CD4-positive, CD25-positive, alpha-beta regulatory T cell (primary cell): ENCODE data around the gene SH3TC1. TPM values are rescaled to one million over a fixed set of nuclear protein-coding genes. Genes with fewer than 3 reads are reported as not detected.

ENCODE experiments used
- ATAC-seq, 2 donors: fragments of 150-1000 bp; cut with Tn5 transposase; one replicate each; pipeline ENCODE4 v1.10.0; 2021; ENCODE audit warnings: low read depth in 2 of 2, moderate number of reproducible peaks in 2 of 2, moderate library complexity in 1 of 2
- DNase-seq, 3 donors: peaks; one replicate each; pipeline versions ENCODE4 v3.0.0 to v3.0.0-alpha.2; 2012 to 2022; ENCODE audit warnings: mixed read lengths in 1 of 3
- H3K27ac ChIP-seq: one replicate; pipeline ENCODE4 v1.7.0; 2013; ENCODE audit warnings: mild to moderate bottlenecking, low read length; ENCODE audit not compliant: insufficient read depth, poor library complexity, severe bottlenecking
- H3K27me3 ChIP-seq: one replicate; pipeline ENCODE4 v1.7.0; 2013; ENCODE audit warnings: low read length; ENCODE audit not compliant: control insufficient read depth, insufficient read depth
- H3K36me3 ChIP-seq: one replicate; pipeline ENCODE4 v1.7.0; 2013; ENCODE audit warnings: mild to moderate bottlenecking, low read length, moderate library complexity; ENCODE audit not compliant: control insufficient read depth, insufficient read depth
- H3K4me1 ChIP-seq: 2 replicates; pipeline ENCODE4 v1.7.0; 2013; ENCODE audit warnings: mild to moderate bottlenecking, low read length; ENCODE audit not compliant: insufficient read depth, control insufficient read depth, poor library complexity, severe bottlenecking
- H3K4me3 ChIP-seq: one replicate; pipeline ENCODE4 v1.7.0; 2013; ENCODE audit warnings: low read depth, mild to moderate bottlenecking, low read length, moderate library complexity
- H3K9me3 ChIP-seq, 2 experiments: 1 replicate in 1 of 2; 2 replicates in 1 of 2; pipeline ENCODE4 v1.7.0; 2013; ENCODE audit warnings: low read length in 2 of 2, mild to moderate bottlenecking in 1 of 2, moderate library complexity in 1 of 2; ENCODE audit not compliant: control insufficient read depth in 2 of 2
- H3K27ac Mint-ChIP-seq, 3 donors: one replicate each; pipeline ENCODE4 v1.8.0; 2020 to 2022; ENCODE audit warnings: mild to moderate bottlenecking in 3 of 3, mixed read lengths in 3 of 3, moderate library complexity in 2 of 3
- H3K27me3 Mint-ChIP-seq: one replicate; pipeline ENCODE4 v1.8.0; 2022; ENCODE audit warnings: mild to moderate bottlenecking, mixed read lengths
- H3K36me3 Mint-ChIP-seq: one replicate; pipeline ENCODE4 v1.8.0; 2020; ENCODE audit warnings: mixed read lengths
- H3K4me1 Mint-ChIP-seq, 4 donors: one replicate each; pipeline ENCODE4 v1.8.0; 2020 to 2022; ENCODE audit warnings: mixed read lengths in 4 of 4, mild to moderate bottlenecking in 1 of 4
- H3K4me3 Mint-ChIP-seq, 4 donors: one replicate each; pipeline ENCODE4 v1.8.0; 2020 to 2022; ENCODE audit warnings: mild to moderate bottlenecking in 4 of 4, mixed read lengths in 4 of 4, moderate library complexity in 3 of 4
- H3K9me3 Mint-ChIP-seq, 7 donors: one replicate each; pipeline ENCODE4 v1.8.0; 2020 to 2022; ENCODE audit warnings: mixed read lengths in 7 of 7, mild to moderate bottlenecking in 3 of 7, moderate library complexity in 2 of 7
- polyA plus RNA-seq, 4 donors: library from polyadenylated mRNA; unstranded; fragments of 300-500 nt; fragmentation: Illumina TruSeq; gene quantifications; one replicate each; pipeline ENCODE4 v1.2.3, GENCODE V29; 2021
- total RNA-seq: library from RNA; stranded (reverse); gene quantifications from one replicate; pipeline ENCODE4 v1.2.3, GENCODE V29; 2022

SH3TC1 gene
- total and polyA plus RNA-seq, 5 donors from 2014 or later, result 10.6 to 125 (median 15.4) TPM

DNA sequence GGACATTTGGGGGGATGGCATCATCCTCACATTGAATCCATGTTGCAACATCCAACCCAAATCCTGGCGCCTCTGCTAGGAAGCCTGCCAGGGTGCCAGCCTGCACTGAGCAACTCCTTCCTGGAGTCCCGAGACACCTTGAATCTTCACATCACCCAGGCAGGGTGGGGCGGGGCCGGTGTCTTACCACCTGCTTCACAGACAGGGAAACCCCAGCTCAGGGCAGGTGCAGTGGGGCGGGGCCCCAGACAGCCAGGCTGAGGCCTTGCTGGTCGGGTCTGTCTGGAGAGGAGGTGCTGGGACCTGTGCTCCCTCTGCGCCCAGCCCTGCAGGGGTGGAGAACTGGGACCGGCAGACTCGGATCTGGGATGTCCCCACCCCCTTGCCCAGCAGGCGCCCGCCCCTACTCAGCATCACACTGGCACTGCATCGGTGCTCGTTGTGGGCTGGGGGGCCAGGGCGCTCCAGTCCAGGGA is 39.0 kb downstream of the SH3TC1 start:
- Mint-ChIP-seq H3K36me3 (peaks cover 5% of the 10 kb centered on the region), H3K4me3 (no peak overlapping the region), H3K9me3 (no peaks in the 10 kb centered on the region), H3K27ac (no peak overlapping the region), H3K27me3 (peaks cover 4% of the 10 kb centered on the region), H3K4me1 (peaks cover 0 to 15% (median 4%) of the 10 kb centered on the region in 4 donors)
- ATAC-seq (peak in 1 of 2 donors; percentile 22), DNase-seq (peak in 1 of 3 donors; percentile 31)
- H3K27me3 ChIP-seq, result no peaks in the 10 kb centered on the region
- no peaks in the 10 kb centered on the region for H3K9me3 ChIP-seq
- H3K4me1 ChIP-seq, result peaks cover 9% of the 10 kb centered on the region
- H3K36me3 ChIP-seq, result peaks cover 20% of the 10 kb centered on the region
- no peak overlapping the region for H3K4me3 ChIP-seq
- no peak overlapping the region for H3K27ac ChIP-seq

DNA sequence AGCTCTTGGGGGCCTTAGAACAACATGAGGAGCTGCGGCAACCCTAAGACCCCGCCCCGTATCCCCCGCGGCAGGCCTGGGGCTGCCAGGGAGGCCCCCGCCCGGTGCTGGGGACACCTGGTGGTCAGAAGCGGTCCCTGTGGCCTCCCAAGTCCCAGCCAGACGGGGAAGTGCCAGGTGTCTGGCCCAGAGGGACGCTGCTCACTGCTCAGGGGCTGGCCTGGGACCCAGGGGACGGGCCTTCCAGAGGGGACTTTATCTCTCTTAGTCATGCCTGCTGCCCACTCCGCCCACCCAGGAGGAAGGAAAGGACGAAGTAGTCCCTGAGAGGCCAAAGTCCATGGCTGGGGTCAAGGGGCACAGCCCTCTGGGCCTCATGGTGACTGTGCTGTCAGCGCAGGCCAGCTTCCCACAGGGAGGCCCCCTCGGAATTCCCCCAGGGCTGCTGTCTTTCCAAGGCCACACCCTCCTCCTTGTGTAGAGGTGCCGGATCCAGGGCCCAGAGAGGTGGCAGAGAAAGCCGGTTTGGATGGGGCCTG is 39.5 kb downstream of the SH3TC1 start:
- H3K36me3 ChIP-seq, result peaks cover 15% of the 10 kb centered on the region
- Mint-ChIP-seq H3K36me3 (peaks cover 5% of the 10 kb centered on the region), H3K27me3 (peaks cover 4% of the 10 kb centered on the region), H3K9me3 (no peaks in the 10 kb centered on the region), H3K4me1 (peaks cover 0 to 15% (median 4%) of the 10 kb centered on the region in 4 donors), H3K27ac (no peak overlapping the region), H3K4me3 (no peak overlapping the region)
- no peak for DNase-seq
- no peak overlapping the region for H3K4me3 ChIP-seq
- no peaks in the 10 kb centered on the region for H3K9me3 ChIP-seq
- no peaks in the 10 kb centered on the region for H3K27me3 ChIP-seq
- H3K27ac ChIP-seq, result no peak overlapping the region
- peaks cover 9% of the 10 kb centered on the region for H3K4me1 ChIP-seq
- no peak for ATAC-seq

DNA sequence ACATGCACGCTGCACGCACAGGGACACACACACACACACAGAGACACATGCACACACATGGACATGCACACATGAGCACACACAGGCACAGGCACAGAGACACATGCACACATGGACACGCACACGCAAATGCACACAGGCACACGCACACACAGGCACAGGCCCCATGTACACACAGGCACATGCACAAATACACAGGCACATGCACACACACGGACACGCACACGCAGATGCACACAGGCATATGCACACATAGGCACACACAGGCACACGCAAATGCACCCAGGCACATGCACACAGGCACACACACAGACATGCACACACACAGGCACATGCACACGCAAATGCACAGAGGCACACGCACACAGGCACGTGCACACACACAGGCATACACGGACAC is 40.1 kb downstream of the SH3TC1 start:
- H3K27ac Mint-ChIP-seq, result peak overlapping the region in 1 of 3 donors; percentile 45
- Histone ChIP-seq H3K27ac (no peak overlapping the region), H3K4me1 (peaks cover 9% of the 10 kb centered on the region), H3K9me3 (no peaks in the 10 kb centered on the region), H3K27me3 (no peaks in the 10 kb centered on the region), H3K36me3 (peaks cover 9% of the 10 kb centered on the region), H3K4me3 (no peak overlapping the region)
- H3K27me3 Mint-ChIP-seq, result peaks cover 4% of the 10 kb centered on the region
- H3K4me1 Mint-ChIP-seq, result peaks cover 0 to 15% (median 4%) of the 10 kb centered on the region in 4 donors
- DNase-seq (no peak), ATAC-seq (no peak)
- H3K4me3 Mint-ChIP-seq, result peak overlapping the region in 1 of 4 donors; percentile 38
- H3K36me3 Mint-ChIP-seq, result peaks cover 5% of the 10 kb centered on the region
- no peaks in the 10 kb centered on the region for H3K9me3 Mint-ChIP-seq

DNA sequence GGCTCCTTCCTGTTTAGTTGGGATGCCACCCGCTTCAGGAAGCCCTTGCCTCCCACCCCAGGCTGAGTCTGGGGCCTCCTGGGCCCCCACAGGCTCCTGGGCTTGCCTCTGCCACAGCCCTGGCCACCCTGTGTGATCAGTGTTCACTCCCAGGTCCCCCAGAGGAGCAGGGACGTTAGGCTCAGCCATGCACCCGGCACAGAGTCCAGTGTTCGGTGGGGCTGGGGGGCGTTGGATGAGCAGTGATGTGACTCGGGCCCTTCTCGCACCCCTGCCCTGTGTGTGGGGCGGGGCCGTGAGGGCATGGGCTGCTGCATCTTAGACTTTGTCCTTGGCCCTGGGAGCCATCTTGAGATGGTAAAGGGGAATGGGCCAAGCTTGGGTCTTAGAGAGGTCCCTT is 40.6 kb downstream of the SH3TC1 start:
- Mint-ChIP-seq H3K36me3 (peaks cover 5% of the 10 kb centered on the region), H3K27me3 (peaks cover 4% of the 10 kb centered on the region), H3K27ac (no peak overlapping the region)

GRCh38 chr4:8240211-8241041 is 41.3 kb downstream of the SH3TC1 start:
- Histone ChIP-seq H3K9me3 (no peaks in the 10 kb centered on the region), H3K36me3 (peaks cover 3% of the 10 kb centered on the region), H3K27me3 (no peaks in the 10 kb centered on the region), H3K27ac (no peak overlapping the region), H3K4me3 (no peak overlapping the region), H3K4me1 (peaks cover 9% of the 10 kb centered on the region)
- Mint-ChIP-seq H3K9me3 (no peaks in the 10 kb centered on the region), H3K36me3 (peaks cover 5% of the 10 kb centered on the region), H3K27ac (no peak overlapping the region), H3K4me3 (peak overlapping the region in 1 of 4 donors; percentile 15), H3K4me1 (peaks cover 0 to 11% (median 4%) of the 10 kb centered on the region in 4 donors), H3K27me3 (no peaks in the 10 kb centered on the region)
- ATAC-seq, result no peak
- no peak for DNase-seq

More for the DNA sequence above, 40.6 kb downstream of the SH3TC1 start:
- no peak for DNase-seq
- Histone ChIP-seq H3K4me1 (peaks cover 9% of the 10 kb centered on the region), H3K27me3 (no peaks in the 10 kb centered on the region), H3K36me3 (peaks cover 5% of the 10 kb centered on the region), H3K4me3 (no peak overlapping the region), H3K27ac (no peak overlapping the region), H3K9me3 (no peaks in the 10 kb centered on the region)
- ATAC-seq, result no peak
- Mint-ChIP-seq H3K9me3 (no peaks in the 10 kb centered on the region), H3K4me1 (peaks cover 0 to 14% (median 4%) of the 10 kb centered on the region in 4 donors), H3K4me3 (no peak overlapping the region)

- Histone ChIP-seq H3K4me1 (peaks cover 9% of the 10 kb centered on the region), H3K36me3 (peaks cover 3% of the 10 kb centered on the region), H3K4me3 (no peak overlapping the region), H3K27ac (peak overlapping the region; percentile 14), H3K27me3 (no peaks in the 10 kb centered on the region), H3K9me3 (no peaks in the 10 kb centered on the region)
- peaks cover 0 to 1% (median 0%) of the 10 kb centered on the region in 7 donors for H3K9me3 Mint-ChIP-seq
- H3K4me3 Mint-ChIP-seq, result no peak overlapping the region
- DNase-seq (no peak), ATAC-seq (no peak)
- peaks cover 0 to 11% (median 4%) of the 10 kb centered on the region in 4 donors for H3K4me1 Mint-ChIP-seq
- H3K27ac Mint-ChIP-seq, result no peak overlapping the region
- H3K27me3 Mint-ChIP-seq, result no peaks in the 10 kb centered on the region
- peaks cover 5% of the 10 kb centered on the region for H3K36me3 Mint-ChIP-seq
Observed at GRCh38 chr4:8241211-8241779, 42.2 kb downstream of the SH3TC1 start.

DNA sequence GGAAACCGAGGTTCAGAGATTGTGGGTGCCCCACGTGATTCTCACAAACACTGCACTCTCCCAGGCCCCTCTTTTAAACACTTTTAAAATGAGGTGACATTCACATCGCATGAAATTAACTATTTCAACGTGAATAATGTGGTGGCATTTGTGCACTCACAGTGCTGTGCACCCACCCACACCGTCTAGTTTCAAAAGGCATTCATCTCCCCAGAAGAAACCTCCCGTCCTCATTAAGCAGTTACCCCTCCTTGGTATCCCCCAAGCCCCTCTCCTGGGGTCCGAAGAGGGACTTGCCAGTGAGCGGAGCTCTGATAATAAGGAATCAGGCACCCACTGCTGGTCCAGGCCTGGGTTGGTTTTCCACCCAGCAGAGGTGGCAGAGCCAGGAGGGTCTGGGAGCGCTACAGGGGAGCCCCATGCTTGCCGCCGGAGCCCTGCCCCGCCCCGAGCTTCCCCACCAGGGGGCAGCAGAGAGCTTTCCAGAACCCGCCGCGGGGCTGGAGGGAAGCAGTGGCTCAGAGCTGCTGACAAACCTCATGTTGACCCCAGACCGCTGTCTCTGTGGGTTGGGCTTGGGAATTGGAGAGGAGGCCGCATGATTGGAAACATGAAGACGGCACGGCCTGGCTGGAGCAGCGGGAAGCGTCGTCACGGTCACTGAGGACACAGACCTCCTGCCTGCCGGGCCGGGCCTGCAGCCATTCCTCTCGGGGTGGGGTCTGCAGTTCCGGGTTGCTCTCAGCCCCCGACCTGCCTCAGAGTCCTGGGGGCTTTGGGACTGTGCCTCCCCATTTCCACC is 43.0 kb downstream of the SH3TC1 start:
- H3K4me1 Mint-ChIP-seq, result peaks cover 0 to 11% (median 4%) of the 10 kb centered on the region in 4 donors
- ATAC-seq (peak; percentile 76 to 81), DNase-seq (peak; percentile 56 to 74 (median 69))
- H3K4me3 ChIP-seq, result no peak overlapping the region
- H3K27me3 ChIP-seq, result no peaks in the 10 kb centered on the region
- peak overlapping the region; percentile 14 for H3K27ac ChIP-seq
- H3K36me3 Mint-ChIP-seq, result peaks cover 5% of the 10 kb centered on the region
- peak overlapping the region in 1 of 3 donors; percentile 43 for H3K27ac Mint-ChIP-seq
- peaks cover 0 to 1% (median 0%) of the 10 kb centered on the region in 7 donors for H3K9me3 Mint-ChIP-seq
- H3K9me3 ChIP-seq, result no peaks in the 10 kb centered on the region
- H3K4me3 Mint-ChIP-seq, result peak overlapping the region in 2 of 4 donors; percentile 19 to 73
- peaks cover 9% of the 10 kb centered on the region for H3K4me1 ChIP-seq
- H3K36me3 ChIP-seq, result peaks cover 2% of the 10 kb centered on the region
- no peaks in the 10 kb centered on the region for H3K27me3 Mint-ChIP-seq
